HEK293 (cell line): ENCODE results near the gene ALG8.

ENCODE experiments used
- HOXA7 ChIP-seq: sonication (generic); formaldehyde crosslinking; IDR thresholded peaks from 2 replicates; pipeline ENCODE4 v1.8.1; 2022; ENCODE audit warnings: missing genetic modification reagents, borderline replicate concordance
- HOXC10 ChIP-seq: sonication (generic); formaldehyde crosslinking; IDR thresholded peaks from 2 replicates; pipeline ENCODE4 v1.8.1; 2023; ENCODE audit warnings: mild to moderate bottlenecking, missing genetic modification reagents
- KLF10 ChIP-seq: fragments of 450-650 bp; IDR thresholded peaks from 2 replicates; pipeline ENCODE4 v1.5.1; 2018; ENCODE audit warnings: missing biosample characterization, mild to moderate bottlenecking, missing genetic modification characterization
- SALL2 ChIP-seq: fragments of 450-650 bp; formaldehyde crosslinking; IDR thresholded peaks from 2 replicates; pipeline ENCODE4 v1.5.0; 2017; ENCODE audit warnings: missing biosample characterization, mild to moderate bottlenecking, missing genetic modification characterization, borderline replicate concordance
- SCRT1 ChIP-seq: fragments of 450-650 bp; formaldehyde crosslinking; IDR thresholded peaks from 2 replicates; pipeline ENCODE4 v1.5.1; 2016; ENCODE audit warnings: missing biosample characterization, missing genetic modification characterization, borderline replicate concordance
- WT1 ChIP-seq: fragments of 450-650 bp; formaldehyde crosslinking; IDR thresholded peaks from 2 replicates; pipeline ENCODE4 v1.5.1; 2016; ENCODE audit warnings: missing biosample characterization, missing genetic modification characterization
- ZBTB20 ChIP-seq: fragments of 450-650 bp; formaldehyde crosslinking; IDR thresholded peaks from 2 replicates; pipeline ENCODE4 v1.5.1; 2016; ENCODE audit warnings: missing biosample characterization, missing genetic modification characterization
- ZFP37 ChIP-seq: fragments of 450-650 bp; formaldehyde crosslinking; IDR thresholded peaks from 2 replicates; pipeline ENCODE4 v1.5.1; 2016; ENCODE audit warnings: missing biosample characterization, missing genetic modification characterization
- ZFP41 ChIP-seq: fragments of 450-650 bp; formaldehyde crosslinking; IDR thresholded peaks from 2 replicates; pipeline ENCODE4 v1.5.1; 2016; ENCODE audit warnings: missing biosample characterization, missing genetic modification characterization, borderline replicate concordance
- ZFP69B ChIP-seq: fragments of 450-650 bp; formaldehyde crosslinking; IDR thresholded peaks from 2 replicates; pipeline ENCODE4 v1.5.1; 2016; ENCODE audit warnings: missing biosample characterization, missing genetic modification characterization
- ZNF16 ChIP-seq: fragments of 450-650 bp; formaldehyde crosslinking; IDR thresholded peaks from 2 replicates; pipeline ENCODE4 v1.5.1; 2016; ENCODE audit warnings: low read depth, missing biosample characterization, missing genetic modification characterization
- ZNF211 ChIP-seq: fragments of 450-650 bp; formaldehyde crosslinking; IDR thresholded peaks from 2 replicates; pipeline ENCODE4 v1.5.1; 2016; ENCODE audit warnings: low read depth, missing biosample characterization, missing genetic modification characterization
- ZNF221 ChIP-seq: fragments of 450-650 bp; formaldehyde crosslinking; IDR thresholded peaks from 2 replicates; pipeline ENCODE4 v1.5.1; 2017; ENCODE audit warnings: missing biosample characterization, missing genetic modification characterization, borderline replicate concordance
- ZNF354C ChIP-seq: fragments of 450-650 bp; formaldehyde crosslinking; IDR thresholded peaks from 2 replicates; pipeline ENCODE4 v1.5.1; 2016; ENCODE audit warnings: missing biosample characterization, missing genetic modification characterization, low read depth, borderline replicate concordance
- ZNF426 ChIP-seq: fragments of 450-650 bp; formaldehyde crosslinking; IDR thresholded peaks from 2 replicates; pipeline ENCODE4 v1.5.1; 2017; ENCODE audit warnings: missing biosample characterization, missing genetic modification characterization, mild to moderate bottlenecking, inconsistent platforms, moderate library complexity
- ZNF473 ChIP-seq: fragments of 450-650 bp; formaldehyde crosslinking; IDR thresholded peaks from 2 replicates; pipeline ENCODE4 v1.5.1; 2017; ENCODE audit warnings: missing biosample characterization, missing genetic modification characterization
- ZNF555 ChIP-seq: fragments of 450-650 bp; formaldehyde crosslinking; conservative IDR thresholded peaks from 2 replicates; pipeline ENCODE4 v1.5.1; 2017; ENCODE audit warnings: missing biosample characterization, mild to moderate bottlenecking, missing genetic modification characterization, inconsistent platforms
- ZNF629 ChIP-seq: fragments of 450-650 bp; formaldehyde crosslinking; IDR thresholded peaks from 2 replicates; pipeline ENCODE4 v1.5.1; 2017; ENCODE audit warnings: missing biosample characterization, missing genetic modification characterization
- ZNF660 ChIP-seq: fragments of 450-650 bp; IDR thresholded peaks from 2 replicates; pipeline ENCODE4 v1.5.1; 2018; ENCODE audit warnings: missing biosample characterization, mild to moderate bottlenecking, missing genetic modification characterization
- ZNF670 ChIP-seq: fragments of 450-650 bp; formaldehyde crosslinking; IDR thresholded peaks from 2 replicates; pipeline ENCODE4 v1.5.1; 2016; ENCODE audit warnings: missing biosample characterization, missing genetic modification characterization, low read depth
- TF ChIP-seq, protein P1 (sequence below): fragments of 450-650 bp; formaldehyde crosslinking; IDR thresholded peaks from 2 replicates; pipeline ENCODE4 v1.5.1; 2016; ENCODE audit warnings: missing biosample characterization, missing genetic modification characterization, borderline replicate concordance
- TF ChIP-seq, protein P2 (sequence below): fragments of 450-650 bp; formaldehyde crosslinking; conservative IDR thresholded peaks from 2 replicates; pipeline ENCODE4 v1.5.1; 2016; ENCODE audit warnings: low read depth, missing biosample characterization, missing genetic modification characterization
- TF ChIP-seq, protein P3 (sequence below): fragments of 450-650 bp; formaldehyde crosslinking; IDR thresholded peaks from 2 replicates; pipeline ENCODE4 v1.5.1; 2016; ENCODE audit warnings: missing biosample characterization, missing genetic modification characterization
- TF ChIP-seq, protein P4 (sequence below): fragments of 450-650 bp; formaldehyde crosslinking; IDR thresholded peaks from 2 replicates; pipeline ENCODE4 v1.5.1; 2016; ENCODE audit warnings: missing biosample characterization, missing genetic modification characterization
- TF ChIP-seq, protein P5 (sequence below): fragments of 450-650 bp; formaldehyde crosslinking; IDR thresholded peaks from 2 replicates; pipeline ENCODE4 v1.5.1; 2016; ENCODE audit warnings: missing biosample characterization, missing genetic modification characterization

The ALG8 gene

DNA sequence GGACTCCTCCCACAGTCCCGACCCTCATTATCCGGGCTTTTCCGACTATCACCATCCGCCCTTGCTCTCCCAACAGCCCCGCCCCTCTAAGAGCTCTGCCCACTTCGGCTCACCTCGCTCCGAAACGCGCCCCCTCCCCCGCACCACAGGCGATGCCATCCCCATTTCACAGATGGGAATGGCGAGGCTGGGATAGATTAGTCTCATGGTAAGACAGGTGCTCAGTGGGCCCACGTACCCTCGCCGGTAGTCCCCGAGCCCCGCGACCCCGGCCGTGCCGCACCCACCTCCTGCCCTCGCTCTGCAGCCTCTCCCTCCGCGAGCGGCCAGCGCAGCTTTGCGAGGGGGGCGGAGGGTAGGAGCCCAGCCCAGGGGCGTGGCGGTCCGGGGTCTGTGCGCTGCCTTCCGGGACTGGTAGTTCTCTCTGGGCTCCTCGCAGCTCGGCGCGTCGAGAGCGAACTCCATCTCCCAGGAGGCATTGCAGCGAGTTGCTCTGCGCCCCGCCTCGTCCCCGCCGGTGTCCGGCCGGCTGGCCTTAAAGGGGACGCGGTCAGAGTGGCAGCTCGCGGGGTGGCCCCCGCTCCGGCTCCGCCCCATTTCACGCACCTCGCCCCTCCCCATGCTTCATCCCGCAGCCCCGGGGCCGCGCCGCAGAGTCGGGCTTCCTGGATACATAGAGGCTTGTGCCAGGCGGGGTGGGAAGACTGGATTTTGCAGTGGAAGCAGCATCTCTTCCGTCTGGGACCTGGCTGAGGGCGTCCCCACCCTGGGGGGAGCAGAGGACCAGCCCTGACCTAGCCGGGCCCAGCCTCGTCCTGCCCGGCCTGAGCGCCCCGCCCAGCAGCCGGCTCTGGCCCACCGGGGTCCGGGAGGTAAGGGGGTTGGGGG is 49.1 kb upstream of the ALG8 start, which contains the start of the genes KCTD21 and USP35 (continued):
- TF ChIP-seq, protein P1, sequence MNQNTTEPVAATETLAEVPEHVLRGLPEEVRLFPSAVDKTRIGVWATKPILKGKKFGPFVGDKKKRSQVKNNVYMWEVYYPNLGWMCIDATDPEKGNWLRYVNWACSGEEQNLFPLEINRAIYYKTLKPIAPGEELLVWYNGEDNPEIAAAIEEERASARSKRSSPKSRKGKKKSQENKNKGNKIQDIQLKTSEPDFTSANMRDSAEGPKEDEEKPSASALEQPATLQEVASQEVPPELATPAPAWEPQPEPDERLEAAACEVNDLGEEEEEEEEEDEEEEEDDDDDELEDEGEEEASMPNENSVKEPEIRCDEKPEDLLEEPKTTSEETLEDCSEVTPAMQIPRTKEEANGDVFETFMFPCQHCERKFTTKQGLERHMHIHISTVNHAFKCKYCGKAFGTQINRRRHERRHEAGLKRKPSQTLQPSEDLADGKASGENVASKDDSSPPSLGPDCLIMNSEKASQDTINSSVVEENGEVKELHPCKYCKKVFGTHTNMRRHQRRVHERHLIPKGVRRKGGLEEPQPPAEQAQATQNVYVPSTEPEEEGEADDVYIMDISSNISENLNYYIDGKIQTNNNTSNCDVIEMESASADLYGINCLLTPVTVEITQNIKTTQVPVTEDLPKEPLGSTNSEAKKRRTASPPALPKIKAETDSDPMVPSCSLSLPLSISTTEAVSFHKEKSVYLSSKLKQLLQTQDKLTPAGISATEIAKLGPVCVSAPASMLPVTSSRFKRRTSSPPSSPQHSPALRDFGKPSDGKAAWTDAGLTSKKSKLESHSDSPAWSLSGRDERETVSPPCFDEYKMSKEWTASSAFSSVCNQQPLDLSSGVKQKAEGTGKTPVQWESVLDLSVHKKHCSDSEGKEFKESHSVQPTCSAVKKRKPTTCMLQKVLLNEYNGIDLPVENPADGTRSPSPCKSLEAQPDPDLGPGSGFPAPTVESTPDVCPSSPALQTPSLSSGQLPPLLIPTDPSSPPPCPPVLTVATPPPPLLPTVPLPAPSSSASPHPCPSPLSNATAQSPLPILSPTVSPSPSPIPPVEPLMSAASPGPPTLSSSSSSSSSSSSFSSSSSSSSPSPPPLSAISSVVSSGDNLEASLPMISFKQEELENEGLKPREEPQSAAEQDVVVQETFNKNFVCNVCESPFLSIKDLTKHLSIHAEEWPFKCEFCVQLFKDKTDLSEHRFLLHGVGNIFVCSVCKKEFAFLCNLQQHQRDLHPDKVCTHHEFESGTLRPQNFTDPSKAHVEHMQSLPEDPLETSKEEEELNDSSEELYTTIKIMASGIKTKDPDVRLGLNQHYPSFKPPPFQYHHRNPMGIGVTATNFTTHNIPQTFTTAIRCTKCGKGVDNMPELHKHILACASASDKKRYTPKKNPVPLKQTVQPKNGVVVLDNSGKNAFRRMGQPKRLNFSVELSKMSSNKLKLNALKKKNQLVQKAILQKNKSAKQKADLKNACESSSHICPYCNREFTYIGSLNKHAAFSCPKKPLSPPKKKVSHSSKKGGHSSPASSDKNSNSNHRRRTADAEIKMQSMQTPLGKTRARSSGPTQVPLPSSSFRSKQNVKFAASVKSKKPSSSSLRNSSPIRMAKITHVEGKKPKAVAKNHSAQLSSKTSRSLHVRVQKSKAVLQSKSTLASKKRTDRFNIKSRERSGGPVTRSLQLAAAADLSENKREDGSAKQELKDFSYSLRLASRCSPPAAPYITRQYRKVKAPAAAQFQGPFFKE (tag by site-specific recombination): no peak
- TF ChIP-seq ZNF629: peak; percentile 72
- TF ChIP-seq ZBTB20: no peak
- no peak for TF ChIP-seq ZNF354C (tag by site-specific recombination)
- 0 out of 2 replicates have a peak, but pooled peaks have one; percentile 26 for TF ChIP-seq ZNF660 (tag by site-specific recombination)
- TF ChIP-seq ZNF473 (tag by site-specific recombination): no peak
- TF ChIP-seq KLF10 (tag by site-specific recombination): peak; percentile 75
- TF ChIP-seq, protein P2, sequence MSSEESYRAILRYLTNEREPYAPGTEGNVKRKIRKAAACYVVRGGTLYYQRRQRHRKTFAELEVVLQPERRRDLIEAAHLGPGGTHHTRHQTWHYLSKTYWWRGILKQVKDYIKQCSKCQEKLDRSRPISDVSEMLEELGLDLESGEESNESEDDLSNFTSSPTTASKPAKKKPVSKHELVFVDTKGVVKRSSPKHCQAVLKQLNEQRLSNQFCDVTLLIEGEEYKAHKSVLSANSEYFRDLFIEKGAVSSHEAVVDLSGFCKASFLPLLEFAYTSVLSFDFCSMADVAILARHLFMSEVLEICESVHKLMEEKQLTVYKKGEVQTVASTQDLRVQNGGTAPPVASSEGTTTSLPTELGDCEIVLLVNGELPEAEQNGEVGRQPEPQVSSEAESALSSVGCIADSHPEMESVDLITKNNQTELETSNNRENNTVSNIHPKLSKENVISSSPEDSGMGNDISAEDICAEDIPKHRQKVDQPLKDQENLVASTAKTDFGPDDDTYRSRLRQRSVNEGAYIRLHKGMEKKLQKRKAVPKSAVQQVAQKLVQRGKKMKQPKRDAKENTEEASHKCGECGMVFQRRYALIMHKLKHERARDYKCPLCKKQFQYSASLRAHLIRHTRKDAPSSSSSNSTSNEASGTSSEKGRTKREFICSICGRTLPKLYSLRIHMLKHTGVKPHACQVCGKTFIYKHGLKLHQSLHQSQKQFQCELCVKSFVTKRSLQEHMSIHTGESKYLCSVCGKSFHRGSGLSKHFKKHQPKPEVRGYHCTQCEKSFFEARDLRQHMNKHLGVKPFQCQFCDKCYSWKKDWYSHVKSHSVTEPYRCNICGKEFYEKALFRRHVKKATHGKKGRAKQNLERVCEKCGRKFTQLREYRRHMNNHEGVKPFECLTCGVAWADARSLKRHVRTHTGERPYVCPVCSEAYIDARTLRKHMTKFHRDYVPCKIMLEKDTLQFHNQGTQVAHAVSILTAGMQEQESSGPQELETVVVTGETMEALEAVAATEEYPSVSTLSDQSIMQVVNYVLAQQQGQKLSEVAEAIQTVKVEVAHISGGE (tag by site-specific recombination): peak; percentile 22; the same call in 1 of the 2 replicates
- TF ChIP-seq, protein P3, sequence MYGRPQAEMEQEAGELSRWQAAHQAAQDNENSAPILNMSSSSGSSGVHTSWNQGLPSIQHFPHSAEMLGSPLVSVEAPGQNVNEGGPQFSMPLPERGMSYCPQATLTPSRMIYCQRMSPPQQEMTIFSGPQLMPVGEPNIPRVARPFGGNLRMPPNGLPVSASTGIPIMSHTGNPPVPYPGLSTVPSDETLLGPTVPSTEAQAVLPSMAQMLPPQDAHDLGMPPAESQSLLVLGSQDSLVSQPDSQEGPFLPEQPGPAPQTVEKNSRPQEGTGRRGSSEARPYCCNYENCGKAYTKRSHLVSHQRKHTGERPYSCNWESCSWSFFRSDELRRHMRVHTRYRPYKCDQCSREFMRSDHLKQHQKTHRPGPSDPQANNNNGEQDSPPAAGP (tag by site-specific recombination): peak; percentile 97
- no peak for TF ChIP-seq ZNF555 (tag by site-specific recombination)
- TF ChIP-seq ZNF426 (tag by site-specific recombination): no peak
- no peak for TF ChIP-seq SALL2 (tag by site-specific recombination)
- no peak for TF ChIP-seq ZFP41 (tag by site-specific recombination)
- TF ChIP-seq SCRT1 (tag by site-specific recombination): no peak
- no peak for TF ChIP-seq ZNF211 (tag by site-specific recombination)
- 0 out of 2 replicates have a peak, but pooled peaks have one; percentile 79 for TF ChIP-seq ZFP37 (tag by site-specific recombination)
- peak; percentile 94 for TF ChIP-seq ZFP69B (tag by site-specific recombination)
- no peak for TF ChIP-seq ZNF670 (tag by site-specific recombination)
- TF ChIP-seq, protein P4, sequence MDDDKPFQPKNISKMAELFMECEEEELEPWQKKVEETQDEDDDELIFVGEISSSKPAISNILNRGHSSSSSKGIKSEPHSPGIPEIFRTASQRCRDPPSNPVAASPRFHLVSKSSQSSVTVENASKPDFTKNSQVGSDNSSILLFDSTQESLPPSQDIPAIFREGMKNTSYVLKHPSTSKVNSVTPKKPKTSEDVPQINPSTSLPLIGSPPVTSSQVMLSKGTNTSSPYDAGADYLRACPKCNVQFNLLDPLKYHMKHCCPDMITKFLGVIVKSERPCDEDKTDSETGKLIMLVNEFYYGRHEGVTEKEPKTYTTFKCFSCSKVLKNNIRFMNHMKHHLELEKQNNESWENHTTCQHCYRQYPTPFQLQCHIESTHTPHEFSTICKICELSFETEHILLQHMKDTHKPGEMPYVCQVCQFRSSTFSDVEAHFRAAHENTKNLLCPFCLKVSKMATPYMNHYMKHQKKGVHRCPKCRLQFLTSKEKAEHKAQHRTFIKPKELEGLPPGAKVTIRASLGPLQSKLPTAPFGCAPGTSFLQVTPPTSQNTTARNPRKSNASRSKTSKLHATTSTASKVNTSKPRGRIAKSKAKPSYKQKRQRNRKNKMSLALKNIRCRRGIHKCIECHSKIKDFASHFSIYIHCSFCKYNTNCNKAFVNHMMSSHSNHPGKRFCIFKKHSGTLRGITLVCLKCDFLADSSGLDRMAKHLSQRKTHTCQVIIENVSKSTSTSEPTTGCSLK (tag by site-specific recombination): no peak
- TF ChIP-seq, protein P5, sequence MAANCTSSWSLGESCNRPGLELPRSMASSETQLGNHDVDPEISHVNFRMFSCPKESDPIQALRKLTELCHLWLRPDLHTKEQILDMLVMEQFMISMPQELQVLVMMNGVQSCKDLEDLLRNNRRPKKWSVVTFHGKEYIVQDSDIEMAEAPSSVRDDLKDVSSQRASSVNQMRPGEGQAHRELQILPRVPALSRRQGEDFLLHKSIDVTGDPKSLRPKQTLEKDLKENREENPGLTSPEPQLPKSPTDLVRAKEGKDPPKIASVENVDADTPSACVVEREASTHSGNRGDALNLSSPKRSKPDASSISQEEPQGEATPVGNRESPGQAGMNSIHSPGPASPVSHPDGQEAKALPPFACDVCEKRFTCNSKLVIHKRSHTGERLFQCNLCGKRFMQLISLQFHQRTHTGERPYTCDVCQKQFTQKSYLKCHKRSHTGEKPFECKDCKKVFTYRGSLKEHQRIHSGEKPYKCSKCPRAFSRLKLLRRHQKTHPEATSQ (tag by site-specific recombination): peak; percentile 97
- peak; percentile 63 for TF ChIP-seq WT1 (tag by site-specific recombination)
- no peak for TF ChIP-seq HOXA7 (CRISPR knock-in tag)
- no peak for TF ChIP-seq ZNF16 (tag by site-specific recombination)
- TF ChIP-seq HOXC10 (CRISPR knock-in tag): no peak
- no peak for TF ChIP-seq ZNF221
